Cardiac muscle cell (in vitro differentiated cells and primary cell): ENCODE measurements around the gene USP2. TPM values are rescaled to one million over a fixed set of nuclear protein-coding genes. Genes with fewer than 3 reads are reported as not detected.

ENCODE experiments used
- DNase-seq, 2 donors: peaks; one replicate each; pipeline versions ENCODE4 v3.0.0 to v3.0.0-alpha.2; 2010 to 2017; ENCODE audit warnings: low read depth in 1 of 2, low spot score in 1 of 2
- H3K27ac ChIP-seq: fragments of 200-600 bp; sonication (generic); 2 replicates; pipeline ENCODE4 v1.5.1; 2016
- H3K27me3 ChIP-seq: fragments of 200-600 bp; sonication (generic); 2 replicates; pipeline ENCODE4 v1.6.0; 2016; ENCODE audit warnings: control low read depth
- H3K36me3 ChIP-seq: fragments of 200-600 bp; sonication (generic); 2 replicates; pipeline ENCODE4 v1.5.1; 2016; ENCODE audit warnings: control low read depth
- H3K4me1 ChIP-seq: fragments of 200-600 bp; sonication (generic); 2 replicates; pipeline ENCODE4 v1.8.1; 2017; ENCODE audit warnings: low read depth, mild to moderate bottlenecking, mixed run types
- H3K4me3 ChIP-seq: fragments of 200-600 bp; sonication (generic); 2 replicates; pipeline ENCODE4 v1.5.1; 2016; ENCODE audit warnings: mild to moderate bottlenecking
- H3K9me3 ChIP-seq: fragments of 200-600 bp; sonication (generic); 2 replicates; pipeline ENCODE4 v1.5.1; 2017; ENCODE audit warnings: low read depth, mild to moderate bottlenecking, control low read depth
- CTCF ChIP-seq: IDR thresholded peaks from 2 replicates; pipeline ENCODE4 v1.5.1; 2012; ENCODE audit warnings: low read depth, mild to moderate bottlenecking, low read length
- polyA plus RNA-seq: library from polyadenylated mRNA; unstranded; fragments of >200 nt; fragmentation: Nextera tagmentation; extraction: Ambion mirVana; gene quantifications from 2 replicates; pipeline ENCODE4 v1.2.1, GENCODE V29; 2016
- total RNA-seq: library from RNA; depleted of rRNA; stranded (reverse); fragments of >200 nt; gene quantifications from 2 replicates; pipeline ENCODE4 v1.2.3, GENCODE V29; 2016

The USP2 gene
- total and polyA plus RNA-seq, 2 experiments from 2014 or later, result 36.5 to 39.0 TPM

- Histone ChIP-seq H3K9me3 (no peaks in the 10 kb centered on the region), H3K27me3 (peaks cover 19% of the 10 kb centered on the region), H3K4me3 (no peak overlapping the region), H3K27ac (no peak overlapping the region), H3K36me3 (no peaks in the 10 kb centered on the region), H3K4me1 (peaks cover 58% of the 10 kb centered on the region)
- no peak for DNase-seq
- TF ChIP-seq CTCF, result no peak
Observed at GRCh38 chr11:119319700-119320239, 61.7 kb downstream of the USP2 start.

- peaks cover 24% of the 10 kb centered on the region for H3K27me3 ChIP-seq
- H3K27ac ChIP-seq, result no peak overlapping the region
- no peaks in the 10 kb centered on the region for H3K36me3 ChIP-seq
- H3K4me3 ChIP-seq, result no peak overlapping the region
- peaks cover 55% of the 10 kb centered on the region for H3K4me1 ChIP-seq
- no peak for TF ChIP-seq CTCF
- H3K9me3 ChIP-seq, result no peaks in the 10 kb centered on the region
- DNase-seq, result no peak
Observed at GRCh38 chr11:119319136-119319699, 62.3 kb downstream of the USP2 start.

- Histone ChIP-seq H3K4me1 (peaks cover 50% of the 10 kb centered on the region), H3K27ac (peak overlapping the region; percentile 12), H3K27me3 (peaks cover 24% of the 10 kb centered on the region), H3K9me3 (no peaks in the 10 kb centered on the region), H3K4me3 (no peak overlapping the region), H3K36me3 (no peaks in the 10 kb centered on the region)
- peak; percentile 39 to 85 for DNase-seq
- TF ChIP-seq CTCF, result no peak
Observed at GRCh38 chr11:119318240-119319135, 63.0 kb downstream of the USP2 start.

GRCh38 chr11:119317592-119318239 is 63.8 kb downstream of the USP2 start:
- no peaks in the 10 kb centered on the region for H3K36me3 ChIP-seq
- H3K4me3 ChIP-seq, result peak overlapping the region; percentile 11
- no peak overlapping the region for H3K27ac ChIP-seq
- no peaks in the 10 kb centered on the region for H3K9me3 ChIP-seq
- TF ChIP-seq CTCF, result no peak
- peaks cover 50% of the 10 kb centered on the region for H3K4me1 ChIP-seq
- peak in 1 of 2 donors; percentile 49 for DNase-seq
- H3K27me3 ChIP-seq, result peaks cover 24% of the 10 kb centered on the region

GRCh38 chr11:119316729-119317591 is 64.5 kb downstream of the USP2 start, which contains the start of gene MCAM:
TSS of gene MCAM (minus strand) at chr11:119317130. CDS start at chr11:119317101, 29 bp downstream.
- DNase-seq, result peak; percentile 51 to 82

More at GRCh38 chr11:119316729-119317591, 64.5 kb downstream of the USP2 start, which contains the start of gene MCAM:
- H3K4me1 ChIP-seq, result peaks cover 46% of the 10 kb centered on the region
- H3K27me3 ChIP-seq, result peaks cover 24% of the 10 kb centered on the region
- peak within 1 kb of the TSS; percentile 35 for H3K4me3 ChIP-seq
- no peak within 1 kb of the TSS for H3K27ac ChIP-seq
- TF ChIP-seq CTCF, result no peak
- H3K36me3 ChIP-seq, result no peaks in the 10 kb centered on the region
- H3K9me3 ChIP-seq, result no peaks in the 10 kb centered on the region
